Liver (tissue), 9 donors: ENCODE results near the gene RHO. TPM values are rescaled to one million over a fixed set of nuclear protein-coding genes. Genes with fewer than 3 reads are reported as not detected.

ENCODE experiments used
- DNase-seq: peaks from one replicate; pipeline ENCODE4 v3.0.0-alpha.2; 2017; ENCODE audit warnings: low spot score
- H3K27ac ChIP-seq, 2 donors: one replicate each; pipeline ENCODE4 v1.7.0; 2013; ENCODE audit warnings: inconsistent platforms in 2 of 2, low read length in 2 of 2, control low read depth in 1 of 2, low read depth in 1 of 2, mild to moderate bottlenecking in 1 of 2
- H3K27me3 ChIP-seq, 4 donors: one replicate each; pipeline versions ENCODE4 v1.6.1 to v1.7.0; 2013; ENCODE audit warnings: low read length in 3 of 4, inconsistent platforms in 1 of 4, mild to moderate bottlenecking in 1 of 4, moderate library complexity in 1 of 4; ENCODE audit not compliant: control insufficient read depth in 4 of 4, insufficient read depth in 4 of 4
- H3K36me3 ChIP-seq, 4 donors: one replicate each; pipeline versions ENCODE4 v1.6.1 to v1.7.0; 2013; ENCODE audit warnings: low read length in 3 of 4, mild to moderate bottlenecking in 3 of 4, low read depth in 1 of 4, moderate library complexity in 1 of 4; ENCODE audit not compliant: control insufficient read depth in 4 of 4, insufficient read depth in 3 of 4
- H3K4me1 ChIP-seq, 4 donors: one replicate each; pipeline versions ENCODE4 v1.6.1 to v1.7.0; 2013; ENCODE audit warnings: low read length in 3 of 4, mild to moderate bottlenecking in 3 of 4, moderate library complexity in 1 of 4; ENCODE audit not compliant: control insufficient read depth in 4 of 4, insufficient read depth in 4 of 4
- H3K4me3 ChIP-seq, 3 donors: one replicate each; pipeline versions ENCODE4 v1.6.1 to v1.7.0; 2013; ENCODE audit warnings: low read length in 3 of 3, control low read depth in 1 of 3, low read depth in 1 of 3, mild to moderate bottlenecking in 1 of 3
- H3K9ac ChIP-seq, 2 donors: one replicate each; pipeline ENCODE4 v1.7.0; 2013; ENCODE audit warnings: low read length in 2 of 2, mild to moderate bottlenecking in 2 of 2, moderate library complexity in 2 of 2, control low read depth in 1 of 2, low read depth in 1 of 2
- H3K9me3 ChIP-seq, 4 donors: one replicate each; pipeline versions ENCODE4 v1.6.1 to v1.7.0; 2013; ENCODE audit warnings: low read length in 3 of 4; ENCODE audit not compliant: control insufficient read depth in 4 of 4
- ATF3 ChIP-seq: IDR thresholded peaks from 2 replicates; pipeline ENCODE4 v1.6.1; 2016; ENCODE audit warnings: antibody characterized with exemption
- CTCF ChIP-seq: fragments of 150-350 bp; IDR thresholded peaks from 2 replicates; pipeline ENCODE4 v1.5.1; 2017; ENCODE audit warnings: improper control_type of control experiment, low read depth, low read length; ENCODE audit not compliant: missing input control
- EGR1 ChIP-seq, 2 donors: IDR thresholded peaks; 2 replicates each; pipeline ENCODE4 v1.6.1; 2016 to 2018; ENCODE audit warnings: antibody characterized with exemption in 2 of 2, low read depth in 2 of 2
- FOXA1 ChIP-seq: IDR thresholded peaks from 2 replicates; pipeline ENCODE4 v1.6.1; 2016; ENCODE audit warnings: antibody characterized with exemption
- FOXA2 ChIP-seq: IDR thresholded peaks from 2 replicates; pipeline ENCODE4 v1.6.1; 2016; ENCODE audit warnings: antibody characterized with exemption
- GABPA ChIP-seq, 2 donors: IDR thresholded peaks in 1 of 2; conservative IDR thresholded peaks in 1 of 2; 2 replicates each; pipeline ENCODE4 v1.6.1; 2016; ENCODE audit warnings: antibody characterized with exemption in 2 of 2, mild to moderate bottlenecking in 1 of 2, moderate library complexity in 1 of 2
- HNF4A ChIP-seq, 2 donors: conservative IDR thresholded peaks; 2 replicates each; pipeline ENCODE4 v1.6.1; 2016; ENCODE audit warnings: antibody characterized with exemption in 2 of 2, mild to moderate bottlenecking in 2 of 2
- HNF4G ChIP-seq: IDR thresholded peaks from 2 replicates; pipeline ENCODE4 v1.6.1; 2016; ENCODE audit warnings: antibody characterized with exemption
- JUND ChIP-seq, 2 donors: IDR thresholded peaks; 2 replicates each; pipeline ENCODE4 v1.6.1; 2016; ENCODE audit warnings: antibody characterized with exemption in 2 of 2
- MAX ChIP-seq: IDR thresholded peaks from 2 replicates; pipeline ENCODE4 v1.6.1; 2016; ENCODE audit warnings: antibody characterized with exemption
- NR2F2 ChIP-seq: IDR thresholded peaks from 2 replicates; pipeline ENCODE4 v1.6.1; 2016; ENCODE audit warnings: antibody characterized with exemption
- RAD21 ChIP-seq, 2 donors: IDR thresholded peaks; 2 replicates each; pipeline ENCODE4 v1.6.1; 2016; ENCODE audit warnings: antibody characterized with exemption in 2 of 2, mild to moderate bottlenecking in 2 of 2
- REST ChIP-seq: IDR thresholded peaks from 2 replicates; pipeline ENCODE4 v1.6.1; 2016; ENCODE audit warnings: antibody characterized with exemption, mild to moderate bottlenecking
- RXRA ChIP-seq, 2 donors: IDR thresholded peaks; 2 replicates each; pipeline ENCODE4 v1.6.1; 2017 to 2018; ENCODE audit warnings: antibody characterized with exemption in 2 of 2, mild to moderate bottlenecking in 1 of 2
- SP1 ChIP-seq: IDR thresholded peaks from 2 replicates; pipeline ENCODE4 v1.6.1; 2018; ENCODE audit warnings: antibody characterized with exemption, mild to moderate bottlenecking
- TAF1 ChIP-seq: conservative IDR thresholded peaks from 2 replicates; pipeline ENCODE4 v1.6.1; 2016; ENCODE audit warnings: antibody characterized with exemption, mild to moderate bottlenecking
- YY1 ChIP-seq: IDR thresholded peaks from 2 replicates; pipeline ENCODE4 v1.6.1; 2016; ENCODE audit warnings: antibody characterized with exemption, mild to moderate bottlenecking
- ZBTB33 ChIP-seq: IDR thresholded peaks from 2 replicates; pipeline ENCODE4 v1.6.1; 2016; ENCODE audit warnings: antibody characterized with exemption
- WGBS: extraction: QIAGEN DNeasy Blood & Tissue Kit; methylation state at CpG from one replicate; pipeline ENCODE4 v1.1.7; 2013; 5-methylcytosine and 5-hydroxymethylcytosine counted together
- polyA plus RNA-seq, 2 donors: library from polyadenylated mRNA; stranded (reverse) in 1 of 2; unstranded in 1 of 2; fragments of 200-250 nt in 1 of 2; fragments of >200 nt in 1 of 2; fragmentation: Nextera tagmentation in 1 of 2; extraction: Ambion mirVana in 1 of 2; gene quantifications; one replicate each; pipeline versions ENCODE4 v1.2.1 to v1.2.3, GENCODE V29; 2013 to 2015
- total RNA-seq, 2 donors: library from RNA; depleted of rRNA; stranded (reverse); fragments of >200 nt; gene quantifications; one replicate each; pipeline ENCODE4 v1.2.3, GENCODE V29; 2014
- donor health status: healthy.
- donor health status: healthy.
- donor health status: healthy.
- donor health status: healthy.
- donor health status: healthy.

RHO gene
- total and polyA plus RNA-seq, 4 donors = not detected

- no peaks in the 10 kb centered on the region for H3K36me3 ChIP-seq
- no peak for TF ChIP-seq FOXA2
- TF ChIP-seq FOXA1 = no peak
- no peak for TF ChIP-seq NR2F2
- TF ChIP-seq MAX = no peak
- TF ChIP-seq EGR1 (IDR thresholded peaks at IDR 0.05; ENCODE audit: low read depth in 2 of 2) = no peak
- no peak for TF ChIP-seq ZBTB33
- no peak for TF ChIP-seq SP1
- no peak for TF ChIP-seq JUND (IDR thresholded peaks at IDR 0.05)
- TF ChIP-seq REST = no peak
- TF ChIP-seq CTCF = no peak
- TF ChIP-seq ATF3 = no peak
- TF ChIP-seq TAF1 = no peak
- no peak for TF ChIP-seq RXRA (IDR thresholded peaks at IDR 0.05)
- TF ChIP-seq HNF4A (conservative IDR thresholded peaks at IDR 0.05) = no peak
- TF ChIP-seq YY1 = no peak
- no peak for TF ChIP-seq GABPA (IDR thresholded peaks at IDR 0.05 in 1 of 2, conservative IDR thresholded peaks at IDR 0.05 in 1 of 2)
- TF ChIP-seq HNF4G = no peak
- no peak for TF ChIP-seq RAD21 (IDR thresholded peaks at IDR 0.05)
- no peak overlapping the region for H3K9ac ChIP-seq
- DNase-seq = no peak
- no peaks in the 10 kb centered on the region for H3K4me1 ChIP-seq
- H3K27me3 ChIP-seq = no peaks in the 10 kb centered on the region
- H3K27ac ChIP-seq = no peak overlapping the region
- WGBS = 94% methylated on average over 16 of the region's 16 CpGs
- no peaks in the 10 kb centered on the region for H3K9me3 ChIP-seq
- H3K4me3 ChIP-seq = no peak overlapping the region
Measured at GRCh38 chr3:129533406-129533805, 5.0 kb downstream of the RHO start.
